Naive thymus-derived CD4-positive, alpha-beta T cell (primary cell): Measurements from ENCODE around the gene RASA3. TPM values are rescaled to one million over a fixed set of nuclear protein-coding genes. Genes with fewer than 3 reads are reported as not detected.

Experiments used
- ATAC-seq: fragments of 150-1000 bp; cut with Tn5 transposase; 2 replicates; pipeline ENCODE4 v1.10.0; 2021; ENCODE audit warnings: mild to moderate bottlenecking, moderate library complexity
- CTCF ChIA-PET: fragments of 350-600 bp; sonication (Branson Sonifier 250); formaldehyde crosslinking; loops from one replicate; lab custom pipeline; 2021; ENCODE audit warnings: antibody characterized with exemption; lab: Charles Lee
- POLR2A ChIA-PET: fragments of 350-600 bp; sonication (Branson Sonifier 250); formaldehyde crosslinking; loops from one replicate; lab custom pipeline; 2021; ENCODE audit warnings: antibody characterized with exemption, inconsistent platforms; lab: Charles Lee
- DNase-seq, 9 donors: peaks; one replicate each; pipeline versions ENCODE4 v3.0.0 to v3.0.0-alpha.2; 2020 to 2022; ENCODE audit warnings: mixed read lengths in 1 of 9
- H3K27ac ChIP-seq: one replicate; pipeline ENCODE4 v1.7.0; 2013; ENCODE audit warnings: mild to moderate bottlenecking, low read depth, low read length, moderate library complexity
- H3K27me3 ChIP-seq, 2 donors: one replicate each; pipeline ENCODE4 v1.7.0; 2013; ENCODE audit warnings: low read length in 2 of 2, mild to moderate bottlenecking in 2 of 2, moderate library complexity in 2 of 2; ENCODE audit not compliant: control insufficient read depth in 2 of 2, insufficient read depth in 2 of 2
- H3K36me3 ChIP-seq, 3 experiments: 1 replicate in 2 of 3; 2 replicates in 1 of 3; pipeline ENCODE4 v1.7.0; 2013; ENCODE audit warnings: low read length in 3 of 3, mild to moderate bottlenecking in 3 of 3, moderate library complexity in 1 of 3; ENCODE audit not compliant: insufficient read depth in 3 of 3, control insufficient read depth in 2 of 3
- H3K4me1 ChIP-seq, 2 donors: one replicate each; pipeline ENCODE4 v1.7.0; 2013; ENCODE audit warnings: low read length in 2 of 2, mild to moderate bottlenecking in 2 of 2, moderate library complexity in 1 of 2; ENCODE audit not compliant: control insufficient read depth in 2 of 2, insufficient read depth in 2 of 2
- H3K4me3 ChIP-seq: 2 replicates; pipeline ENCODE4 v1.7.0; 2013; ENCODE audit warnings: mild to moderate bottlenecking, low read length
- H3K9me3 ChIP-seq, 3 experiments: 1 replicate in 2 of 3; 2 replicates in 1 of 3; pipeline ENCODE4 v1.7.0; 2013; ENCODE audit warnings: low read length in 3 of 3; ENCODE audit not compliant: control insufficient read depth in 2 of 3
- H3K27ac Mint-ChIP-seq, 9 donors: one replicate each; pipeline ENCODE4 v1.8.0; 2020 to 2022; ENCODE audit warnings: mixed read lengths in 9 of 9, mild to moderate bottlenecking in 8 of 9, moderate library complexity in 5 of 9, inconsistent platforms in 2 of 9
- H3K27me3 Mint-ChIP-seq, 5 donors: one replicate each; pipeline ENCODE4 v1.8.0; 2021 to 2022; ENCODE audit warnings: mixed read lengths in 5 of 5, mild to moderate bottlenecking in 1 of 5
- H3K36me3 Mint-ChIP-seq, 5 donors: one replicate each; pipeline ENCODE4 v1.8.0; 2020 to 2022; ENCODE audit warnings: mixed read lengths in 5 of 5, mild to moderate bottlenecking in 3 of 5, inconsistent platforms in 1 of 5
- H3K4me1 Mint-ChIP-seq, 7 donors: one replicate each; pipeline ENCODE4 v1.8.0; 2020 to 2022; ENCODE audit warnings: mixed read lengths in 7 of 7, mild to moderate bottlenecking in 3 of 7, inconsistent platforms in 1 of 7
- H3K4me3 Mint-ChIP-seq, 10 donors: one replicate each; pipeline ENCODE4 v1.8.0; 2020 to 2022; ENCODE audit warnings: mild to moderate bottlenecking in 10 of 10, mixed read lengths in 10 of 10, moderate library complexity in 6 of 10, inconsistent platforms in 2 of 10
- H3K9me3 Mint-ChIP-seq, 11 donors: one replicate each; pipeline ENCODE4 v1.8.0; 2020 to 2022; ENCODE audit warnings: mixed read lengths in 11 of 11, mild to moderate bottlenecking in 4 of 11, inconsistent platforms in 1 of 11, moderate library complexity in 1 of 11
- intact Hi-C, 2 donors: fragments of 100-400 bp; cut with micrococcal nuclease; formaldehyde crosslinking; loops; one replicate each; pipeline ENCODE4 v1.15.1; 2023
- polyA plus RNA-seq, 2 donors: library from polyadenylated mRNA; unstranded; fragments of 300-500 nt; fragmentation: Illumina TruSeq; gene quantifications; one replicate each; pipeline ENCODE4 v1.2.3, GENCODE V29; 2021
- total RNA-seq, 6 experiments: library from RNA in 5 of 6; stranded (reverse) in 5 of 6; gene quantifications; 1 replicate in 5 of 6; 2 replicates in 1 of 6; pipeline ENCODE4 v1.2.3 and lab custom pipeline; 2021 to 2026

The RASA3 gene
- total and polyA plus RNA-seq, 7 experiments from 2014 or later, result 109 to 227 (median 195) TPM

DNA sequence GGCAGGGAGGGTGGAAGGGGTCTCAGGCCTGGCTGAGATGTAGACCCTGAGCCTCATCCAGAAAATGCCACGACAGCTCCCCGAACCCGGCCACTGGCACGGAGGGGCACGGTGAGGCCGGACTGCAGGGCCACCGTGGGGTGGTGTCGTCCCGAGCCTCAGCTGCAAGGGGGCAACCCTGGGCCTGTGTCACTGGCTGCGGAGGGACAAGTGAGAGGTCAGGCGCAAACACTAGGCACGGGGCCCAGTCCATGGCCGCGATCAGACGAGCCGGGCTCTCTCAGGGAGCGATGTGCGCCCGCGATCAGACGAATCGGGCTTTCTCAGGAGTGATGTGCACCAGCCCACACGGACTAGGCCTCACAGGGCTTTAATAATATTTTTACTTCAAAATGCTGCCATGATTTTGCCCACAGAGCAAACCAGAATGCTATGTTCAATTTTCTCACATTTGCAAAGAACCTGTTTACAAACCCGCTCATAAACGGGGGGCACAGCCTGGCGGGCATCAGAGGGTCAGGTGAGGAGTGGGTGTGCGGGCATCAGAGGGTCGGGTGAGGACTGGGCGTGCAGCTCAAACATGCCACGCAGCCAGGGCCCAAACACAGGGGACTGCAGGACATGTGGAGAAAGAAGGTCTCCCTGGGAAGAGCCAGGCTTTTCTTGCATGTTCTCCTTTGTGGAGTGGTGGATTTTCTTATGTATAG is 115.9 kb downstream of the RASA3 start:
- H3K4me1 Mint-ChIP-seq, result no peaks in the 10 kb centered on the region
- ChIA-PET CTCF (interaction anchor here (0.6 kb wide), 2 partner anchors 102 to 197 kb away, joined by 3 to 4 read pairs; no protein-coding TSS in a partner anchor), POLR2A (no interaction called here)
- intact Hi-C loops, result no loop called here
- H3K36me3 Mint-ChIP-seq, result peaks cover 3 to 30% (median 8%) of the 10 kb centered on the region in 5 donors
- DNase-seq (no peak), ATAC-seq (no peak)
- Histone ChIP-seq H3K27me3 (no peaks in the 10 kb centered on the region), H3K4me1 (no peaks in the 10 kb centered on the region), H3K9me3 (no peaks in the 10 kb centered on the region), H3K36me3 (peaks cover 26 to 97% (median 77%) of the 10 kb centered on the region in 3 experiments), H3K4me3 (no peak overlapping the region), H3K27ac (no peak overlapping the region)
- peak overlapping the region in 7 of 9 donors; percentile 1 to 87 (median 59) for H3K27ac Mint-ChIP-seq
- peaks cover 0 to 3% (median 0%) of the 10 kb centered on the region in 11 donors for H3K9me3 Mint-ChIP-seq
- peak overlapping the region in 3 of 10 donors; percentile 14 to 47 (median 21) for H3K4me3 Mint-ChIP-seq
- H3K27me3 Mint-ChIP-seq, result no peaks in the 10 kb centered on the region

DNA sequence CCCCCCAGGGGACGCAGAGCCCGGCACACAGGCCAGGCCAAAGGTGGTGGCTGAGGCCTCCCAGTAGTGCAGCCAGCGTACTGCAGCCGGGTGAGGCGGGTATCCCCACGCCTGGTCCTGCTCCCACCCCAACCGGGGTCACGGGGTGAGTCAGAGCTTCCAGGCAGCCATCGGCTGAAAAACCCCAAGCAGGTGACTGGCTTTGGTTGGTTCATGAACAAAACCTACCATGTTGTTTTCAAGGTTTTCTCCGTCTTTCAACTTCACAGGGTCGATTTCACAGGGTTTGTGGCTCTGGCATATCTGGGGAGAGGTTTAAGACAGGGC is 116.5 kb downstream of the RASA3 start:
- POLR2A ChIA-PET, result interaction anchor here (0.9 kb wide), 1 partner anchor 50 kb away, joined by 3 read pairs; no protein-coding TSS in a partner anchor
- Histone ChIP-seq H3K4me3 (no peak overlapping the region), H3K4me1 (no peaks in the 10 kb centered on the region), H3K36me3 (peaks cover 24 to 97% (median 72%) of the 10 kb centered on the region in 3 experiments), H3K27me3 (no peaks in the 10 kb centered on the region), H3K9me3 (no peaks in the 10 kb centered on the region), H3K27ac (no peak overlapping the region)
- H3K9me3 Mint-ChIP-seq, result peaks cover 0 to 6% (median 0%) of the 10 kb centered on the region in 11 donors
- H3K4me1 Mint-ChIP-seq, result peaks cover 3 to 4% (median 3%) of the 10 kb centered on the region in 7 donors
- H3K4me3 Mint-ChIP-seq, result peak overlapping the region in 1 of 10 donors; percentile 17
- intact Hi-C loops, result no loop called here
- H3K36me3 Mint-ChIP-seq, result peaks cover 6 to 28% (median 7%) of the 10 kb centered on the region in 5 donors
- H3K27ac Mint-ChIP-seq, result peak overlapping the region in 4 of 9 donors; percentile 12 to 87 (median 51)
- H3K27me3 Mint-ChIP-seq, result no peaks in the 10 kb centered on the region
- peak; percentile 7 for ATAC-seq
- CTCF ChIA-PET, result interaction anchor here (0.6 kb wide), 2 partner anchors 103 to 196 kb away, joined by 3 to 4 read pairs; no protein-coding TSS in a partner anchor
- no peak for DNase-seq

DNA sequence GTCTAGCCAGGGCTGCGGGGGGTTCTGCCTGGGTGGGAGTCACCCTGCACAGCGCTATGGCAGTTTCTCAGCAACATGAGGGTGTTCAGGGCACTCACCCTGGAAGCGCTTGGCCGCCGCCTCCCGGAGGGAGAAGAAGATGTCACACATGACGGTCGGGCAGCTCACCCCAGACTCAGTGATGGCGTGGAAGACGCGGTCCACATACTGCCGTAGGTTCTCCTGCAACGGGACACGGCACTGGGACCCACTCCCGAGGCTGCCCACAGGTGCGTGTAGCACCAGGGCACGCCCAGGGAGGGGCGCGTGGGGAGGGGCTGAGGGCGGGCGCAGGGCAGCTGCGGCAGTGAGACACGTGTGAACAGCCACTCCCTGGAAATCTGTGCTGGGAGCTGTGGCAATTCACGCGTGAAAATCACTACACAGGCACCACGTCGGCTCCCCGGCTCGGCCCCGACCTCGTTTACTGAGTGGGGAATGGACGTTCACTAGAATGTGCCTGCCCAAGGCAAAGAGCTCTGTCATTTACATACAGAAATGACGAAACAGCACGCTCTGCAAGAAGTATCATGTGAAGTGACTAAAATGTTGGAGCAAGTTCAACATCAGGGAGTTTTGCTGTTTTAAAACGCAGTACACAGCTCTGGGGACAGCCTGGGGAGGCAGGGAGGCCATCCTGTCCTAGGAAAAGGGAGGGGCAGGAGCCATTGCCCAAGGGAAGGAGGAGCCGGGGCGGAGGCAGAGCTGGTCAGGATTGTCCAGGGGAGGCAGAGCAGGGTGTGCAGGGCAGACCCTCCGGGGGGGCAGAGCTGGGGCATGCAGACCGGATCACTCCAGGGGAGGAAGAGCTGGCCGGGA is 117.1 kb downstream of the RASA3 start:
- no peaks in the 10 kb centered on the region for H3K9me3 ChIP-seq
- CTCF ChIA-PET, result interaction anchor here (0.6 kb wide), 2 partner anchors 103 to 196 kb away, joined by 3 to 4 read pairs; no protein-coding TSS in a partner anchor
- intact Hi-C loops, result no loop called here
- H3K4me1 ChIP-seq, result no peaks in the 10 kb centered on the region
- H3K4me3 ChIP-seq, result no peak overlapping the region
- peak overlapping the region in 2 of 9 donors; percentile 28 to 32 for H3K27ac Mint-ChIP-seq
- H3K27ac ChIP-seq, result no peak overlapping the region
- H3K4me1 Mint-ChIP-seq, result peaks cover 4 to 7% (median 6%) of the 10 kb centered on the region in 7 donors
- H3K36me3 ChIP-seq, result peaks cover 23 to 96% (median 67%) of the 10 kb centered on the region in 3 experiments
- H3K9me3 Mint-ChIP-seq, result peaks cover 0 to 6% (median 0%) of the 10 kb centered on the region in 11 donors
- no peaks in the 10 kb centered on the region for H3K27me3 ChIP-seq
- DNase-seq (no peak), ATAC-seq (no peak)
- H3K4me3 Mint-ChIP-seq, result peak overlapping the region in 1 of 10 donors; percentile 32
- no peaks in the 10 kb centered on the region for H3K27me3 Mint-ChIP-seq
- POLR2A ChIA-PET, result interaction anchor here (0.6 to 0.9 kb wide), 2 partner anchors 21 to 50 kb away, joined by 3 read pairs; no protein-coding TSS in a partner anchor
- peaks cover 8 to 25% (median 10%) of the 10 kb centered on the region in 5 donors for H3K36me3 Mint-ChIP-seq

DNA sequence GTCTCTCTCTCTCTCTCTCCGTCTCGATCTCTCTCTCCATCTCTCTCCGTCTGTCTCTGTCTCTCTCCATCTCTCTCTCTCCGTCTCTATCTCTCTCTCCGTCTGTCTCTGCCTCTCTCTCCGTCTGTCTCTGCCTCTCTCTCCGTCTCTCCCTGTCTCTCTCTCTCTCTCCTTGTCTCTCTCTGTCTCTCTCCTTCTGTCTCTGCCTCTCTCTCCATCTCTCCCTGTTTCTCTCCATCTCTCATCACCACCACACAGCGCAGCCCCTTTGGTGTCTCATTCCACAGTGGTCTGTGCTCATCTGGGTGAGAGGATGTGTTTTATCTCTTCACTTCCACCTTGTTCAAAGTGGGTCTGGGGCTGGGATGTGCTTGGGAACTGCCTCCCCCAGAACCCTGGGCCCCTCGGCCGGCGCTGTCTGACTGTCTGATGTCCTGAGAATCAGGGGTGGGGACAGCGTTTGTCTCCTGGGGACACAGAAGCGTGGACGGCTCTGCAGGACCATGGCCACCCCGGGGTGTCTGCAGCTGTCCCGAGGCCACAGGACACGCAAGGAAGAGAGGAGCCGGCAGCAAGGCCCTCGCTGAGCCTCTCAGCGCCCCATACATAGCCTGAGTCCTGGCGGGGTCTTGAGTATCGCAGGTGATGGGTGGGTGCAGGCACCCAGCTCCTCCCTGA is 118.3 kb downstream of the RASA3 start:
- Histone ChIP-seq H3K9me3 (no peaks in the 10 kb centered on the region), H3K4me3 (no peak overlapping the region), H3K27ac (peak overlapping the region; percentile 44), H3K36me3 (peaks cover 34 to 99% (median 74%) of the 10 kb centered on the region in 3 experiments), H3K4me1 (no peaks in the 10 kb centered on the region), H3K27me3 (no peaks in the 10 kb centered on the region)
- DNase-seq, result no peak
- Mint-ChIP-seq H3K4me1 (peaks cover 4 to 7% (median 6%) of the 10 kb centered on the region in 7 donors), H3K4me3 (no peak overlapping the region), H3K9me3 (peaks cover 0 to 9% (median 0%) of the 10 kb centered on the region in 11 donors), H3K27me3 (no peaks in the 10 kb centered on the region), H3K27ac (peak overlapping the region in 1 of 9 donors; percentile 28), H3K36me3 (peaks cover 8 to 24% (median 11%) of the 10 kb centered on the region in 5 donors)
- ChIA-PET POLR2A (interaction anchor here (0.6 kb wide), 1 partner anchor 20 kb away, joined by 3 read pairs; no protein-coding TSS in a partner anchor), CTCF (no interaction called here)
- intact Hi-C loops, result no loop called here
- no peak for ATAC-seq

DNA sequence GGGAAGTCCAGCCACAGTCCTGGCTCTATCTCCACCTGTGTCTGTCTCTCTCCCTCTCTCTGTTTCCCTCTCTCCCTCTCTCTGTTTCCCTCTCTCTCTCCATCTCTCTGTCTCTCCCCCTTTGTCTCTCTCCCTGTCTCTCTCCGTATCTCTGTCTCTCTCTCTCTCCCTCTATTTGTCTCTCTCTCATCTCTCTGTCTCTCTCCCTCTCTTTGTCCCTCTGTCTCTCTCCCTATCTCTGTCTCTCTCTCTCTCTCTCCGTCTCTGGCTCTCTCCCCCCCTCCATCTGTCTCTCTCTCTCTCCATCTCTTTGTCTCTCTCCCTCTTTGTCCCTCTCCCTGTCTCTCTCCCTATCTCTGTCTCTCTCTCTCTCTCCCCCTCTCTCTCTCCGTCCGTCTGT is 119.1 kb downstream of the RASA3 start:
- no peaks in the 10 kb centered on the region for H3K27me3 ChIP-seq
- no peak overlapping the region for H3K4me3 Mint-ChIP-seq
- H3K4me1 Mint-ChIP-seq, result peaks cover 4 to 7% (median 6%) of the 10 kb centered on the region in 7 donors
- POLR2A ChIA-PET, result no interaction called here
- no peak overlapping the region for H3K4me3 ChIP-seq
- H3K36me3 Mint-ChIP-seq, result peaks cover 8 to 26% (median 13%) of the 10 kb centered on the region in 5 donors
- H3K27me3 Mint-ChIP-seq, result no peaks in the 10 kb centered on the region
- H3K27ac Mint-ChIP-seq, result no peak overlapping the region
- peaks cover 32 to 96% (median 70%) of the 10 kb centered on the region in 3 experiments for H3K36me3 ChIP-seq
- CTCF ChIA-PET, result no interaction called here
- H3K4me1 ChIP-seq, result no peaks in the 10 kb centered on the region
- H3K9me3 ChIP-seq, result no peaks in the 10 kb centered on the region
- intact Hi-C loops, result no loop called here
- H3K9me3 Mint-ChIP-seq, result peaks cover 0 to 9% (median 0%) of the 10 kb centered on the region in 11 donors
- H3K27ac ChIP-seq, result peak overlapping the region; percentile 11
- ATAC-seq, result no peak
- no peak for DNase-seq

DNA sequence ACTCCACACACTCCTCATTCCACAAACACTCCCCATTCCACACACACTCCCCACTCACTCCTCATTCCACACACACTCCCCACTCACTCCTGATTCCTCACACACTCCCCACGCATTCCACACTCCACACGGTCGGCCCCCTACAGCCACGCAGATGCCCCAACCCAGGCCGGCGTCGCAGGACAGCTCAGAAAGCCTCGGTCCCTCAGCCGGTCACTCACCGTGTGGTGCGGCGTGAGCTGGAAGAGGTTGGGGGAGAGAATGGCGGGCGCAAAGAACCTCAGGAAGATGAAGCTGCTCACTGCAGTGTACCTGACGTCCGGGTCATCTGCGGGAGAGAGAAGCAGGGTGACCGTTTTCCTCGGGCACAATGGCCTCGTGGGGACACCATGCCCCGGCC is 119.5 kb downstream of the RASA3 start:
- H3K4me3 Mint-ChIP-seq, result no peak overlapping the region
- intact Hi-C loops, result no loop called here

More for the DNA sequence above, 119.5 kb downstream of the RASA3 start:
- no peak for DNase-seq
- no peak for ATAC-seq
- Histone ChIP-seq H3K4me3 (no peak overlapping the region), H3K4me1 (no peaks in the 10 kb centered on the region), H3K27ac (no peak overlapping the region), H3K36me3 (peaks cover 32 to 92% (median 68%) of the 10 kb centered on the region in 3 experiments), H3K9me3 (no peaks in the 10 kb centered on the region), H3K27me3 (no peaks in the 10 kb centered on the region)
- no peaks in the 10 kb centered on the region for H3K27me3 Mint-ChIP-seq
- H3K4me1 Mint-ChIP-seq, result peaks cover 4 to 7% (median 6%) of the 10 kb centered on the region in 7 donors
- CTCF ChIA-PET, result no interaction called here
- POLR2A ChIA-PET, result no interaction called here
- peaks cover 0 to 9% (median 0%) of the 10 kb centered on the region in 11 donors for H3K9me3 Mint-ChIP-seq
- no peak overlapping the region for H3K27ac Mint-ChIP-seq
- H3K36me3 Mint-ChIP-seq, result peaks cover 8 to 26% (median 13%) of the 10 kb centered on the region in 5 donors
